SK-N-MC (cell line): ENCODE results near the gene ABCA3.

Experiments
- EZH2 ChIP-seq: fragments of 200-600 bp; sonication (generic); IDR thresholded peaks from one replicate; pipeline ENCODE4 v1.6.1; 2017; ENCODE audit warnings: antibody characterized with exemption
- POLR2AphosphoS5 ChIP-seq: IDR thresholded peaks from 2 replicates; pipeline ENCODE4 v1.6.1; 2012; ENCODE audit warnings: mild to moderate bottlenecking, low read depth, low read length, borderline replicate concordance

DNA sequence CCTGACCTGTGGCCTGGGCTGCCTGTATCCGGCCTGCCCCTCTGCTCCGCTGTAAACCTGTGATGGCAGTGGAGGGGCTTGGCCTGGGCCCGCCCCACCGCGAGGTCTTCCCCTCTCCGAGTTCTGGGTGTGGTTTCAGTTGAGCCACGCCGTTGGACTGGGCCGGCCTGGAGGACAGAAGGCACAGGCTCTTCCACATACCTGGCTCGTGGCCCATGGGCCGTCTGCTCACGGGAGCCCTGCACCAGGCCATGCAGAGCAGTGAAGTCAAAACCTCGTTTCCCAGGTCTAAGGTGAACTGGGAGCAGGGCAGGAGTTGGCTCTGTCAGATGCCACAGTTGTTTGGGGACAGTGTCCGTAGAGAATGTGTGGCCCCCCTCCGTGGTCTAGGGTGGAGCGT, 67.0 kb downstream of the ABCA3 start:
- TF ChIP-seq EZH2 (no peak), POLR2AphosphoS5 (no peak)
